HG03045 (cell line): ENCODE data around the gene HERPUD1.
"Not testable (repeated sequence)": the region's sequence is repeated elsewhere in the genome, so short reads cannot be mapped to it uniquely, and the experiment has no call there.

Experiments used
- ATAC-seq: cut with Tn5 transposase; IDR thresholded peaks from one replicate; pipeline ENCODE4 v1.9.1; 2021; ENCODE audit warnings: mild to moderate bottlenecking, moderate library complexity; ENCODE audit not compliant: unreplicated experiment

The HERPUD1 gene

DNA sequence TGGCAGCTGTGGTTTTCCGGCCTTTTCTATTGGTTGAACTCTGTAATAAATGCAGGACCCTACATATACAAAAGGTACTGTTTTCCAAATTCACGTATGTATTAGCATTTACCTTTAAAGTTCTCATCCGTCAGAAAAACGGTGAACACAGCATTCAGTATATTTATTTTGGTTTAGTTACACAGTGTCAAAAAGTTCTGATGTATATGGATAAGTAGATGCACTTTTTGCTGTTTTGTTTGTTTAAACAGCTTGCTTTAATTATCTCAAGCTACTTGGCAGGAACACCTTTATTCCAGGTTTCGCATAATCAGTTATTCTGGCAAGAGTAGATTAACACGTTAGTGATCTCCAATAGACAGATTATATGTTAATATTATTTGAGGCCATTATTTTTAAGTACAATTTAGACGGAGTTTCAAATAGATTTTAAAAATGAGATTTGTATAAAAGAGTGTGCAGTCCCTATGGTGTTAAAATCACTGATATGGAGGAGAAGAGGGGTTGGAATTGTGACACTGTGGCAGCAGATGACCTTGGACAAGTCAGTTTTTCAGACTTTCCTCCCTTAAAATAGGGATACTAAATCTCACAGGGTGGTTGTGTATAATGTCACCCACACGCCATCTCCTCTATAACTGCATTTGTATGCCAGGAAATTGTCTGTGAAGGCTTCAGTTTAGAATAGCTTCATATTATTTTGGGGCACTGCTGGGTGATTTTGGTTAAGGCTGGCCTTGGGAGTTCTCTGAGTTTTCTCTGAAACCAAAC is 2.1 kb downstream of the HERPUD1 start:
- ATAC-seq = no peak

DNA sequence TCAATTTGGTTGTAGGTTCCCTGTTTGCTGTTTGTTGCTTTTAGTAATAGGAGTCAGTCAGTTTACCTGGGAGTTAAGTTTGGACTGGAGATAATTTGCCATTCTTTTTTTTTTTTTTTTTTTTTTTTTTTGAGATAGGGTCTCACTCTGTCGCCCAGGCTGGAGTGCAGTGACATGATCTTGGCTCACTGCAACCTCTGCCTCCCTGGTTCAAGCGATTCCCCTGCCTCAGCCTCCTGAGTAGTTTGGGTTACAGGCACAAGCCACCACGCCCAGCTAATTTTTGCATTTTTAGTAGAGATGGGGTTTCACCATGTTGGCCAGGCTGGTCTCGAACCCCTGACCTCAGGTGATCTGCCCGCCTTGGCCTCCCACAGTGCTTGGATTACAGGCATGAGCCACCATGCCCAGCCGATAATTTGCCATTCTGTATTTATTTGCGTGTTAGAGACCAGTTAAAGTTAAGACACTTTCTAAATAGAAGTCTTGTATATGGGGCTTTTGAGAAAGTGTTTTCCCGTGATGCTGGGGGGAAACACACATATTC is 2.7 kb downstream of the HERPUD1 start:
- ATAC-seq = not testable (repeated sequence)

DNA sequence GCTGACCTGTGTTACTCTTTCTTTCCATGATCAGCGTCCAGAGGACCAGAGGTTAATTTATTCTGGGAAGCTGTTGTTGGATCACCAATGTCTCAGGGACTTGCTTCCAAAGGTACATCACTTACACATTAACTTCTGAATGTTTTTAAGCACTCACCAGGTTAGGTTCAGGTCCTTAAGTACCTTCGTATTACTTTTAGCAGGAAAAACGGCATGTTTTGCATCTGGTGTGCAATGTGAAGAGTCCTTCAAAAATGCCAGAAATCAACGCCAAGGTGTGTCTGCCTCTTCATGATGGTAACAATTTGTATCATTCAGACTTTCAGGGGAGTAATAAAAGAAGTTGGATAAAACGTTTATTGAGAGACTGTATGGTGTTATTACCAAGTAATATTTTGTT is 3.3 kb downstream of the HERPUD1 start:
- no peak for ATAC-seq

DNA sequence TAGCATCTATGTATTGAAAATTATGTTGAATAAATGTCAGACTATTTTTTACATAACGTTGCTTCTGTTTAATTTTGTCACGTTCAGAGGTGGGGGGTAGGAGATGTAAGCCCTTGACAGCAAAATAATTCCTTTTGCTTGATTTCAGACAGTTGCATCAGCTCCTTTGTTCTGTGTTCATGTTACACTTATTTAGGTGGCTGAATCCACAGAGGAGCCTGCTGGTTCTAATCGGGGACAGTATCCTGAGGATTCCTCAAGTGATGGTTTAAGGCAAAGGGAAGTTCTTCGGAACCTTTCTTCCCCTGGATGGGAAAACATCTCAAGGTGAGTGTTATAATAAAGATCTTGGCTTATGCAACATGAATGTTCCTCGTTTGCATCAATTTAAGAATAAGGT is 4.5 kb downstream of the HERPUD1 start:
- no peak for ATAC-seq

DNA sequence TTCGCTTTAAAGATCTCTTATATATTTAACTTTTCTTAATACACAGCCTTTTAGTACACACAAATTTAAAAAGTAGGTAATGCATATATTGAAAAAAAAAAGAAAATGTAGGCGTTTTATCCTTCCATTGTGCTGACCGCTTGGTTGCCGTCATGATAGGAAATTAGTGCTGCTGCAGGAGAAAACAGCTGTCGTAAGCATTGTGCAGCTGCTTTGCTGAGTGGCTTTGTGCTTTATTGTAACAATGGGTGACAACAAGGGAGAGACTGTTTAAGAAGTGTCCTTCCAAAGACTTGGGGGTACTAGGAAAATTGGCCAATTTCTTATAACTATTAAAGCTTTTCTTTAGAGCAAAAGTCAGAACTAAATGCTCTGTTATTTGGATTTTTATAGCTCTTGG is 5.0 kb downstream of the HERPUD1 start:
- no peak for ATAC-seq

DNA sequence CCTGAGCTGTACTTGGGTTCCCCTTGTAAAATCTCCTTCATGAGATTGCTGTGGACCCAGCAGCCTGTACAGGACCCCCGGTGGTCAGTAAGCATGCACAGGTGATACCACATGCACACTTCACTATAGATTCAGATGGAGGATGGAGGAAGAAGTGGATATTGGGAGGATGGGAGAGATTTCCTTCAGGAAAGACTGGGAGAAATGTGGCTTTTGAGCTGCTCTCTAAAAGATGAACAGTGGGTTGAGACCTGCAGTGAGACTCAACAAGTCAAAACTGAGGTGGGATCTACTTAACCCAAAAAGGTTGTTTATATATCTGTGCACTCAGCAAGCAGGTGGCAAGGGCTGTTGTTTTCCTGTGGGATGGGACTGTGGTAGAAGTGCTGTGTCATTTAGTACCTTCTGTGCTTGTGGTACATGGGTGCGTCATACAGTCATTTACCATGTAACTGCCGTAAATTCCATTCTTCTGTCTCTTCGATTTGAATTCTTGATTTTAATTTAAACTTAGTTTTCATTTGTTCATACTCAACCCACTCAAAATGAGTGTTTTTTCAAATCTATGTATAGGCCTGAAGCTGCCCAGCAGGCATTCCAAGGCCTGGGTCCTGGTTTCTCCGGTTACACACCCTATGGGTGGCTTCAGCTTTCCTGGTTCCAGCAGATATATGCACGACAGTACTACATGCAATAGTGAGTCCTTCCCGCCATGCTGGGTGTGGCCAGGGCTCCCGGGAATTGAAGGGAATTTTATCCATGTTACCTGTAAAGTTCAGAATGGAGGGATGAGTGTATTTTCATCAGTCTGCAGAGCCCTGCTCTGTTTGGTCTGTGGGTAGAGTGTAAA is 6.9 kb downstream of the HERPUD1 start:
- ATAC-seq = peak; percentile 41

DNA sequence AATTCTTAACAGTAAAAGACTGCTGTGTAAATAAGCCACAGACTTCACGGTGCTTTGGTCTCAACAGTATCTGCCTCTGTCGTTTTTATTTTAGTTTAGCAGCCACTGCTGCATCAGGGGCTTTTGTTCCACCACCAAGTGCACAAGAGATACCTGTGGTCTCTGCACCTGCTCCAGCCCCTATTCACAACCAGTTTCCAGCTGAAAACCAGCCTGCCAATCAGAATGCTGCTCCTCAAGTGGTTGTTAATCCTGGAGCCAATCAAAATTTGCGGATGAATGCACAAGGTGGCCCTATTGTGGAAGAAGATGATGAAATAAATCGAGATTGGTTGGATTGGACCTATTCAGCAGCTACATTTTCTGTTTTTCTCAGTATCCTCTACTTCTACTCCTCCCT is 7.9 kb downstream of the HERPUD1 start:
- no peak for ATAC-seq

DNA sequence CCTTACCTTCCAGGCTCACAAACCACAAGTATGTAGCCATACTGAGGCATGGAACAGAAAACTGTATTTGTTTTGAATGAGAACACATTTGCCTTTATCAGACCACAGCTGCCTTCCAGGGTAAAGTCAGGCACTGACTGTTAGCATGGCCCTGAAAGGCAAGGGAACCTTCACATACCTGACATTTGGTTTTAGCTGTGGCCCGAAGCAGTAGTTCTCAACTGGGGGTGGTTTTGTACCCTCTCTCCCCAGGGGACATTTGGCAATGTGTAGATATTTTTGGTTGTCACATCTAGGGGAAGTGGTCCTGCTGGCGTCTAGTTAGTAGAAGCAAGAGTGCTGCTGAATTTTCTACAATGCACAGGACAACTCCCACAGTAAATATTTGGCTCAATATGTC is 9.2 kb downstream of the HERPUD1 start:
- no peak for ATAC-seq

DNA sequence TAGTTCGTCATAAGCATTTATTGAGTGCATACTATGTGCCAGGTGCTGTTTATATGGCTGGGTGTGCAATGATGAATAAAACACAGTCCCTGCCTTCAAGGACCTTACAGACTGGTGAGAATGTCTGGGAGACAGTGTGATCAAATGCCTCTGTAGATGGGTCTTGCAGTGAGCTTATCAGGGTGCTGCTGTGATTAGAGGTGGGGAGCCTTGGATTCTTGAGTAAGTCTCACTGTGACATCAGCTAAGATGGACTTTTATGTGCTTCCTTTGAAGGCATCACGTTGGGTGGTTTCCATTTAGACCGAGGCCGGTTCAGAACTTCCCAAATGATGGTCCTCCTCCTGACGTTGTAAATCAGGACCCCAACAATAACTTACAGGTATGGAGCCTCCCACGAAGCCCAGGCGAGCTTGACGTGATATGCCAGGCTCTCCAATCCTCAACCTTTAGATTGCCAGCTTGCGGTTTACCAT is 10.0 kb downstream of the HERPUD1 start:
- ATAC-seq = no peak

DNA sequence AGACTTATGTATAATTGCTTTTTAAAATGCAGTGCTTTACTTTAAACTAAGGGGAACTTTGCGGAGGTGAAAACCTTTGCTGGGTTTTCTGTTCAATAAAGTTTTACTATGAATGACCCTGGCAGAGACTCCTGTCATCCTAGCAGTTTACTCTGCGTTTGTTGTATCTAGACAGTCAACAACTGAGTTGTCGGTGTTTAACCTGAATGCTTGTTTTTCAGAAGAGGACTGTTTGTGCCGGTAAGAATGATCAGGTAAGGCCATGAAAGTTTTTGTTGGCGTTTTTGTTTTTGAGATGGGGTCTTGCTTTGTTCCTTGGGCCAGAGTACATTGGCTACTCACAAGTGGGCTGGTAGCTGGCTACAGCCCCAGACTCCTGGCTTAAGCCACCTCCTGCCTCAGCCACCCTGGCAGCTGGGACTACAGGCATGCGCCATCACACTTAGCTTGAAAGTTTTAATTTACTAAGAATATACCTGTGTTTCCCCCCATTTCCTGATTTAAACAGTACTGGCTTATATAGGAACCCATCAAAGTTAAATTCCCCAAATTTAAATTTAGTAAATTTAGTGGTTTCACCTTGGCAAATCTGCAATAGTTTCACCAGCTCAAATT is 11.9 kb downstream of the HERPUD1 start:
- ATAC-seq = no peak

DNA sequence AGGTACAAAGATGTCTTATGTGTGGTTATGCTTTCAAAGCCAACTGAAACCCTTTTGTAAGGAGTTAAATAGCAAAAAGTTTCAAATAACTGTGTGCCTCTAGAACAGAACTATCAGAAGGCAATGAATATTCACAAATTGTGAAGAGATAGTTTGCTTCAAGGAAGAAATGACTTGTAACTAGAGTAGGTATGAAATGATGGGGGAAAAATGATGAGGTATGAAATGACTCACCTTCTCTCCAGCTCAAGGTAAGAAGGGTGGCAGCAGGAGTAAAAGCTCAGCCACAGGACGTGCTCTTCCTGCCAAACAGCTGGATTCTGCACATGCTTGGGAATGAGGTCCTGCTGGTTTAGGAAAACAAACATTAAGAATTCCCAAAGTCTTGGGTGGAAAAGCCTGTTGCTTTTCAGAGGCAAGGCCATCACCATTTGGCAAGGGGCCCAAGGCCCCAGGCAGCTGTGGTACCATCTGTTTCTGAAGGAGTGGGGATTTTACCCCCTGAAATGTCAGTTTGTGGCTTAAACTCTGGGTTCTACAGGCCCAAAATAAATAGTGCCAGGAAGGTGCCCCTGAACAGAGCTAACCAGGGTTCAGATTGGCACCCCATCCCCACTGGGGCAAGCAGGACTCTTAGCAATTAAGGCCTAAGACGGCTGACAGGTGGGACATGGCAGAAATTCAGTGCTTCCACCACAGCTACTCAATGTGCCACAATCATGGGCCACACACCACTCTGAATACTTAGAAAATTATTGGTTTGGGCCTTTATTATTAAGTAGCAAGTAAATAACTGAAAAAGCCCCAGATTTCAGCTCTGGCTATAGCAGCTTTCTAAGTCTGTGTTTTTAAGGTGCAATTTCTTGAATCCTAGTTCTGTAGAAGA is 13.3 kb downstream of the HERPUD1 start:
- ATAC-seq = no peak

DNA sequence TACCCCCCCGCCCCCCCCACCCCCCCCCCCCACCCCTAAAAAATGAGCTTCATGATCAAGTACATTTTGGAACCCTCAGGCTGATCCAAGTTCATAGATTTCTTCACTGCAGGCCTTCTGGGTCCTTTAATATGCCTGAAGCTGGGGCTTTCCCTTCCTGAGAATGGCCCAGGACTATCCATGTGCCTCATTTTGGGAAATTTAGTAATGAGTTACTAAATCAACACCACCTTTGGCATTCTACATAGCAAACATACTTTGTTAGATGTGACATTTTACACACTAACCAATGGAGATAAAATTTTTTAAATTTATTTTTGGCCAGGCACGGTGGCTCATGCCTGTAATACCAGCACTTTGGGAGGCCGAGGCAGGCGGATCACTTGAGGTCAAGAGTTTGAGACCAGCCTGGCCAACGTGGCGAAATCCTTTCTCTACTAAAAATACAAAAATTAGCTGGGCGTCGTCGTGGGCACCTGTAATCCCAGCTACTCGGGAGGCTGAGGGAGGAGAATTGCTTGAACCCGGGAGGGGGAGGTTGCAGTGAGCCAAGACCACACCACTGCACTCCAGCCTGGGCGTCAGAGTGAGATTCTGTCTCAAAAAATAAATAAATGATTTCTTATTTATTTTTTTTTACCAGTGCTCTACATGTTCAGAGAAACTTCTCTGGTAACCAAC is 14.0 kb downstream of the HERPUD1 start:
- no peak for ATAC-seq

DNA sequence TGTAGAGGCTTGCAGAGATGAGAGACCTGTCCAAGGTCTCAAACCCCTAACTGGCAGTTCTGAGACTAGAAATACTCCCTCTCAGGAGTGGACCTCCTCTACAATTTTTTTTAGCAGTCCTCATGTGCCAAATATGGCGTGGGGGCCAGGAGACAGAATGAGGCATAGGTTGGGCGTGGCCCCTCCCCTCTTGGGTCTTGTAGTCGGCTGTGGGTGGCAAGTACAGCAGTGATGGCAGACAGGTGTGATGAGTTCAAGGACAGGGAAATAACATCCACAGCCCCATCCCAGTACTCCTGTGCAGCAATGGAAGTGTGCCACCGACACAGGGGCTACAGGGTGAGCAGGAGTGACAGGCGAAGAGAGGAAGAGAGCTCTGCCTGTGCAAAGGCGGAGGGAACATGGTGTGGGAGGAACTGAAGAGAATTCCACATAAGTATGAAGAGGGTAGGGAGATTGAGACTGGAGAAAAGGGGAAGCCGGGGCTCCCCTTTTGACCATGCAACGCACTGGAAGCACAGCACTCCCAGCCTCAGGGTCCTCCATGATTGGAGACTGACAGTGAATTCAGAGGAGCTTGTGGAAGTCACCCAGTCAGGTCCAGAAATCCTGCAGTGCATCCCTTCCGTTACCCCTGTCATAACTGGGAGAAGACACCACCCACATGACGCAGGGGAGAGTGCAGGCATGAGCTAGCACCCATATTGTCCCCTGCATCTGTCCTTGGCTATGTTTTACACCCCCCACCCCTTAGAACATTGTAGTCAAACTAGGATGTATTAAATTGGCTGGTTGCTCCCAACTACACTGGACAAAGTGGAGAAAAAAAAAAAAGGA is 15.0 kb downstream of the HERPUD1 start:
- ATAC-seq = no peak

DNA sequence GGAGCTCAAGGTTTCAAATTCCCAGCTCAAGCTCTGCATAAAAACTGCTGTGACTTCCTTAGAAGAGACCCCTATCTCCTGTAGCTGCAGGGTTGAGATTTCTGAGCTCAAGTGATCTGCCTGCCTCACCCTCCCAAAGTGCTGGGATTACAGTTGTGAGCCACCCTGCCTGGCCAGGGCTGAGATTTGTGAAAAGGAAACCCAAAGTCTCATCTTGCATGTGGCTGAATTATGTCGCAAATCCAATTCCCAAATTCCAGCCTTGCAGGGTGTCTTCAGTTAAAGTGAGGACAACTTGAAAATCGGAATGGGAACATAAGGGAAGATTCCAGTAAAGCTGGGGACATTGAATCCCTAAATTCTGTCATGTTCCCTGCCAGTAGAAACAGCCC is 15.7 kb downstream of the HERPUD1 start:
- ATAC-seq = no peak

DNA sequence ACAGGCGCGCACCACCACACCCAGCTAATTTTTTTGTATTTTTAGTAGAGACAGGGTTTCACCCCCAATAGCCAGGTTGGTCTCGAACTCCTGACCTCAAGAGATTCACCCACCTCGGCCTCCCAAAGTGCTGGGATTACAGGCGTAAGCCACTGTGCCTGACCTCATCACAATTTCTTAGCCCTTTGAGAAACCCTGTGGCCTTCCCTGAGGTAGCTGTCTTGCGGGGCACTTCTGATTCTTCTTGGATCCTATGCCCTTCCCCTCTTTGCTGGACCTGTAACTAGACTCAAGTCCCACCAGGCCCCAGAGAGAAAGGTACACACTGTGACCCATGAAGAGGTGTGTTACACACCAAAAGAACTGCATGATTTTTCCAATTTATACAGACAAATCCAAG is 16.3 kb downstream of the HERPUD1 start:
- no peak for ATAC-seq

DNA sequence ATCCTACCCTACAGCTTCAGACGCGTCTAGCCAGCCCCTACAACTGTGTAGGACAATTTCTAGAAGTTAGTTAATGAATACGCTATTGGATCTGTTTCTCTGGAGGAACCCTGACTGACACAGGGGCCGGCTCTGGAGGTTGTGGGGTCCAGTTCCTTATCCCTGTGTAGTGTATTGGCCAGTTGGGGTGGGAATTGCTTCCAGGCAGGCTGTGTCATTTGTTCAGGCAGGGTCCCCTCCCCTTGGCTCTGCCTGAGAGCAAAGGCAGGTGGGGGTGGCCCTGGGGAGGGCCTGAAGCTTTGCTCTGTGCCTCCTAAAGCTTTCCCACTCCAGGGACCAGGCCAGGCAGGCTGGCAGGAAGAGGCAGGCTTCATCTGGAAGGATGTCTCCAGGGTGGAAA is 18.1 kb downstream of the HERPUD1 start:
- ATAC-seq = no peak

DNA sequence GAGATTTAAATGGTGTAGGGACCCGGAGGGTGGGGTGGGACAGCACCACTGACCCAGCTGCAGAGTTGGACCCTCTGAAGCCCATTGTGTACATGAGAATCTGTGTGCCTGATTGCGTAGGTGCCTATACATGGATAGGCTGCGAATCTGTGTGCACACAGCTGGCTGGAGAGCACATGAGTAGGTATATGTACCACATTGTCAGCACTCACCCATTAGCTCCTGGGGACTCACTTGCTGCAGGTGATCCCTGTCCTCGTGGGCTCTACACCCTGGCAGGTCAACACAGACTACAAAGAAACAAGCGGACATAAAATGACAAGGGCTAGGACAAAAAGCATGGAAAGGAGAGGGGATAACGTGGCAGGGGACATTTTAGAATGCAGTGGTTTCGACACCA is 18.5 kb downstream of the HERPUD1 start:
- no peak for ATAC-seq

DNA sequence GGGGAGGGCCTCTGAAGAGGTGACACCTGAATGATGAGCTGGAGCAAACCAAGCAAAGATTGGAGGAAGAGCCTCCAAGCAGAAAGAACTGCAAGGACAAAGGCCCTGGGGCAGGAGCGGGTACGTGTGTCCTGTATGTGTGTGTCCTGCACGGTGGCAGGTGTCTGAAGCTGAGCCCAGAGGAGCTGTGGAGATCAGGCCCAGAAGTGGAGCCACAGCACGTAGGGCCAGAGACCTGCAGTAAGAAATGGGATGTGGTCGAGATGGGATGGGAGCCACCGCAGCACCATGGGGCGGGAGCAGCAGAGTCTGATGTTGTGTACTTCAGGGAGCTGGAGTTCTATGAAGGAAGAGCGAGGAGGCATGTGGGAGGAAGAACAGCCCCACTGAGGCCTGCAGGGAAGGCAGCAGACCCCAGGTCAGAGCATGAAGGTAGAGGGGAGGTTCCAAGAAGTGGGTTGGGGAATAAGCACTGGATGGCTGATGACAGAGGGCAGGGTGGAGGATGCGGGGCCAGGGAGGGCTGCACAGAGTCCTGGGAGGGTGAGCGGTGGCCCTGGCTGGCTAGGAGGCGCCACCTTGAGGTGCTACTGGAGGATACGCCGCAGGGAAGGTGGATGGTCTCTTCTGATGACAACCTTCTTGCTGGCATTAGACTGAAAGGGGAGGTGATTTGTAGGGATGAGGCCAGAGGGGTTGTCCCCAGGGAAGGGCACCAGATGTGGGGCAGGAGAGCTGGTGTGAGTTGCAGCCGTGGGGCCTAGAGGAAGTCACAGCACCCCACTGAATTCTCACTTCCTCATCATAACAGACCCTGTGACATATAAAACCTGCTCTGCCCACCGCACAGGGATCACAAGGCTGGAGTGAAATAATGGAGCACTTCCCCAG is 19.2 kb downstream of the HERPUD1 start:
- no peak for ATAC-seq
